ENCODE measurements around the gene FGFR2. TPM values are rescaled to one million over a fixed set of nuclear protein-coding genes. Genes with fewer than 3 reads are reported as not detected.

FGFR2 gene
- polyA plus RNA-seq, 4 donors: 86.5 to 107 (median 104) TPM

GRCh38 chr10:121433965-121434364 lies 164.3 kb downstream of the FGFR2 start:
- DNase-seq (ENCODE audit: low read depth in 4 of 4, low spot score in 3 of 4): no peak

GRCh38 chr10:121428867-121429266 lies 169.4 kb downstream of the FGFR2 start:
- no peak for DNase-seq (ENCODE audit: low read depth in 4 of 4, low spot score in 3 of 4)

All from right renal pelvis (tissue), 4 donors.